Stimulated activated CD4-positive, alpha-beta T cell treated with anti-CD3 and anti-CD28 coated beads, TNF-alpha, amount 100 ng/mL, for 24 hours (primary cell): ENCODE measurements around the gene EGFLAM.
A peak's percentile ranks its signal among the peaks of the same experiment; 100 is the strongest.

Source experiments
- DNase-seq, 3 experiments: peaks; one replicate each; pipeline ENCODE4 v3.0.0-alpha.2; 2020; ENCODE audit warnings: low read depth in 3 of 3

The EGFLAM gene

GRCh38 chr5:38447786-38448185 is 189.4 kb downstream of the EGFLAM start:
- no peak for DNase-seq

GRCh38 chr5:38448568-38449350 is 190.4 kb downstream of the EGFLAM start:
- DNase-seq, result no peak

- no peak for DNase-seq
Observed at GRCh38 chr5:38450627-38451026, 192.3 kb downstream of the EGFLAM start.

- DNase-seq, result no peak
Observed at GRCh38 chr5:38451074-38451725, 192.8 kb downstream of the EGFLAM start.

- DNase-seq, result no peak
Observed at GRCh38 chr5:38452201-38452600, 193.8 kb downstream of the EGFLAM start.

- peak in 2 of 3 experiments; percentile 3 to 25 for DNase-seq
Observed at GRCh38 chr5:38453506-38453905, 195.1 kb downstream of the EGFLAM start.

- DNase-seq, result no peak
Observed at GRCh38 chr5:38453921-38454320, 195.6 kb downstream of the EGFLAM start.

- no peak for DNase-seq
Observed at GRCh38 chr5:38455796-38456330, 197.5 kb downstream of the EGFLAM start.

GRCh38 chr5:38456657-38457399 is 198.5 kb downstream of the EGFLAM start:
- no peak for DNase-seq

- DNase-seq, result no peak
Observed at GRCh38 chr5:38458174-38458573, 199.8 kb downstream of the EGFLAM start.

- DNase-seq, result no peak
Observed at GRCh38 chr5:38462976-38463633, 204.7 kb downstream of the EGFLAM start.

- no peak for DNase-seq
Observed at GRCh38 chr5:38463634-38464521, 205.5 kb downstream of the EGFLAM start.

- no peak for DNase-seq
Observed at GRCh38 chr5:38465061-38465460, 206.7 kb downstream of the EGFLAM start.

- DNase-seq, result no peak
Observed at GRCh38 chr5:38465702-38466423, 207.5 kb downstream of the EGFLAM start.

- DNase-seq, result no peak
Observed at GRCh38 chr5:38466424-38467189, 208.2 kb downstream of the EGFLAM start.

GRCh38 chr5:38467353-38468040 is 209.1 kb downstream of the EGFLAM start:
- DNase-seq, result no peak

GRCh38 chr5:38468202-38468673 is 209.9 kb downstream of the EGFLAM start:
- DNase-seq, result no peak

- DNase-seq, result no peak
Observed at GRCh38 chr5:38468978-38469706, 210.8 kb downstream of the EGFLAM start.
